Stimulated activated CD8-positive, alpha-beta memory T cell treated with anti-CD3 and anti-CD28 coated beads, Interleukin-2, amount 100 ng/mL, for 1 hour (primary cell): ENCODE measurements around the gene MAST4.

Experiments
- DNase-seq, 2 donors: peaks; one replicate each; pipeline ENCODE4 v3.0.0-alpha.2; 2020; ENCODE audit warnings: low read depth in 2 of 2

MAST4 gene

DNA sequence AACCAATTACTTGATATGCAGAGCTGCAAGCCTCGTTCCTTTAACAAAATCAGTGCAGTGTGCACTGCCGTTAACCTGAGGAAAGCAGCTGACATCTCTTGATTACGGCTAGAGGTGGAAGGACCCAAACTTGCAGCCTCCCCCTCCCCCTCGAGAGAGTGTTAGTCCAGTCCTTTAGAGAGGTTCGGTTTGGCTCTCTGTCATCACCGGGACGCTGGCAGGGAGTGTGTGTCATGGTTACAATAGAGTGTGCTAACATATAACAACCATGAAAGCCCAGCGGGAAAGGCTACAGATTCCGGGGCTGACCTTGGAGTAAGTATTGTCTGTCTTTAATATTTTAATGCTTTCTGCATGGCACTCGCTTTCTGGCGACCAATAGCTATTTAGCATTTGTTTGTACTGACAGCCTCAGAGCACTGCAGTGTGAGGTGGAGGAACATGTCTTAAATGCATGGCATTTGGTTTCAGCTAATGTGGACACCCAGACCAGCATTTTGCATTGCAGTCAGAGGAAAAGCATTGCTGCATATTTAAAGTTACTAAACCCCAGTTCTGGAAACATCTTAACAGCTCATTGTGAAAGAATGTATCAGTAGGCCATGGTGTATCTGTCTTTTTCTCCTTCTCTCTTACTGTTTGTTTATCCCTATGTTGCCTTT is 362.9 kb downstream of the MAST4 start:
- no peak for DNase-seq

DNA sequence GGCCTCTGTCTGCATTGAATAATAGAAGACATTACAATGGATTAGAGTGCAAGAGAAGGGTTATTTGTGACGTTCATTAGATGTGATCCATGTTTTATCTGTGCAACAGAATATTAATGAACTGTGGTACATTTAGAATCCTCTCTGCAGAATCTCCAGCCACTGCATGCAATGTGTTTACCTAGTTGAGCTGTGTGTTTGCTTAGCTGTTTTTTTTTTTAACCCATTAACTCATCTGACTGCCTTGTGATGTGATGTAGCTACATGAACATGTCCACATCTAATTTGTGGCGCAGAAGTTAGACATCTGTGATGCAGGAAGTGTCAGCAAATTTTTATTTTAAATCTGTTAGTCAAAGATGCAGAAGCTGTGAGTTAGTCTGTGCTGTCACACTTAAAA is 363.5 kb downstream of the MAST4 start:
- no peak for DNase-seq

- DNase-seq = no peak
Measured at GRCh38 chr5:66960369-66961137, 364.4 kb downstream of the MAST4 start.

- DNase-seq = no peak
Measured at GRCh38 chr5:66963559-66963971, 367.4 kb downstream of the MAST4 start.

DNA sequence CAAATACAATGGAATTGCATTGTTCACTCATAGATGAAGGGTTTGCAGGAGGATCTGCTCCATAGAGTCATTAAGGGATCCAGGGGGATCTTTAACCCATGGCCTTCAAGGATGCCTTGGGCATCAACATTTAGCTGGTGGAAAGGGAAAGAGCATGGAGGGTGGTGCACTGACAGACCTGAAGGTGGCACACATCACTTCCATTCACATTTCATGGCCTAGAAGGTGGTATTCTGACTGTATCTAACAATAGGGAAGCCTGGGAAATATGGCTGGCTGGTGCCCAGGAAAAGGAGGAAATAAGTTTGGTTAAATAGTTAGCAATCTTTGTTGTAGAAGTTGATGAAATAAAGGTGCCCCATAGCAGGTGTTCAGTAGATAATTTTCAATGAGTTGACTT is 370.2 kb downstream of the MAST4 start:
- no peak for DNase-seq

DNA sequence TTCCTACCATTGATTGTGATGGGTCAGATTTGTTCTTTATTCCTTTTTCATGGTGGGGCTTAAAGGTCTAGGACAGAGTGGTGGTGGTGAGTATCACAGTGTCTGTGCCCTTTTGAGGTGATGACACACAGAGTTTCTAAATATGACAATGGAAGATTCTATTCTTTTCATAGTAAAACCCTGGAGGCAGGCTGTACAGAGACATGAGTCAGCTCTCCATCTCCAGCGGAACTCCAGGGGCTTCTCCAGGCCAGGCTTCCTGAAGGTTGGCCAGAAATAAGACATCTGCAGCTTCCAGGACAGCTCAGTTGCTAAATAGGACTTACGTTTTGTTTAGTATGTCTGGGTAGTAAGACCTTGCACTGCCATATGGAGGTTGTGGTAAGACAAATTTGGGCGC is 370.9 kb downstream of the MAST4 start:
- DNase-seq = no peak

DNA sequence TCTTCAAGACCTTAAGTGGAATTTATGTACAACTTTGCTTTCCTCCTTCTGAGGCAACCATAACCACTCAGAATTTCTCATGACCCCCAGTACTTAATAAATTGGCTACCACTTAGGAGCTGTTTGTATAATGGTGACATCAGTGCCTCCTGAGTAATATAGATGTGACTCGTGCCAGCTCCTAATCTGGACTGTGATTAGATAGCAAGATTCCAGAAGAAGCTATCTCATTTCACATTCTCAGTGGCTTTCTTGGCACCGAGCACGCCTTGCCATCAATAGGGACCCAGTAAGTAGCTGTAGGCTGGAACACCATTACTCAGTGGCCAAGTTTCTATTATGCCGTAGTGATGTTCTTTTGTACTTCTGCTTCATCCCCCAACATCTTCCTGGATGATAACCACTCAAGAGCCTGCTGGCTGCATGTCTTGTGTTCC is 371.7 kb downstream of the MAST4 start:
- no peak for DNase-seq

DNA sequence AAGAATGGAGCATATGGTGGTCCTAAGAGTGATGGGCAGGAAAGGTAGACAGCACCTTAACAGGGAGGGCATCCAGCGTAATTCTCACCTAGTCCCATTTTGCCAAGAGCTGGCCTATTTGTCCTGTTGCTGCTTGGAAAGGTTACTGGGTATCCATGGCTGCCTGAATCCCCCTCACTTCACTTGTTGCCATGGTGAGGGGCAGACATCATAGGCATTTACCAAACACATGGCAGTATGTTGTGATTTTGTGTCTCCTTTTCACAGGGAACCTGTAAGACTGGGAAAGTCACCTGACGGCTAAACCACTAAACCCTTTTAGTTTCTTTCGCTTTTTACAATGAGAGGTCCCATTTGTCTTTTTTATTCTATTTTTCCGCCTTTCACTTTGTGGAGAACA is 373.3 kb downstream of the MAST4 start:
- DNase-seq = no peak

DNA sequence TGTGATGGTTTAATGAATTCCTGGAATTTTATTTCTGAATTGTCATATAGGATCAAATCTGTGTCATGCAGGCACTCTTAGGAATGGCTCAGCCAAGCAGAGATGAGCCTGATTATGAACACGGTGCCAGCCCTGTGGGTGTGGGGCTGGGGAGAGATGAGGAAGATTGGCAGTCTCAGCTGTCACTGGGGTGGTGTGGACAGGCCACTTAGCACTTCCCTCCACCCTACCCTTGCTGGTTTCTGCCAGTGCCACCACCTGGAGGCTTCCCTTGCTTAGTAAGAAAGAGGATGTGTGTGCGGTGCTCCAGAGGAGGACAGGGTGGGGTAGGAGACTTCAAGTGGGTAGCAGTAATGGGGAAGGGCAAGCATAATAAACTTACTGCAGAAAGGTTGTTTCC is 373.8 kb downstream of the MAST4 start:
- no peak for DNase-seq

GRCh38 chr5:66972004-66972403 is 375.8 kb downstream of the MAST4 start:
- DNase-seq = no peak

DNA sequence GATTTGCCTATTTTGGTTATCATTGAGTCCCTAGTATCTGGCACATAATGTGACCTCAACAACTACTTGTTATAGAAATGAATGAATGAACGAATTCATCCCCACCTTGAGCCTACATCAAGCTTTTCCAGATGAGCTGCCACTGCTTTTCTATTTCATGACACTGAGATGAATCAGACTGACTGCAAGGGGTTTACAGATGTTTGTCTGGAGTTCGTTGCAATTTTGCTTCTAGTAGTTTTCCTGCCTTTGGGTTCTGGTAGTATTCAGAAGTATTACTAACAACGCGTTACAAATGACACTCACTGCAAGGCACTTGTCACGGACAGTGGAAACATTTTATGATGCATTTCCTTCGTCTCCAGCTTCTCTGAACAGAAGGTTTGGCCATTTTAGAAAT is 378.1 kb downstream of the MAST4 start:
- no peak for DNase-seq

DNA sequence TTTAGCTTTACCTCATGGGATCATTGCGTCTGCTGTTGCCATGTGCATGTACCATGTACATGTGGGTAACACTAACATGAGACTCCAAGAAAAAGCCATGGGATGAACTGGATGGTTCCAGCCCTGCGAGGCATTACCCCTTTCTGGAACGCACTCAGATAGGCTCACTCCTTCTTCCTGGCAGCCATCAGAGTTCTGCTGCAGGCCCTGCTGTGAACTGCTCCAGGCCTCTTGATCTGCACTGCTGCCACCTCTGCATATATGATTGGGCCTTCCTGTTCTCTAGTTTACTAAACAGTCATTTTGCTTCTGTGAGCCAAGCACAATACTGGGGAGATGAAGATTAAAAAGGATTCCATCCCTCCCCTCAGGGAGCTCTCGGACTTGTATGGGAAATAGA is 379.9 kb downstream of the MAST4 start:
- DNase-seq = no peak

DNA sequence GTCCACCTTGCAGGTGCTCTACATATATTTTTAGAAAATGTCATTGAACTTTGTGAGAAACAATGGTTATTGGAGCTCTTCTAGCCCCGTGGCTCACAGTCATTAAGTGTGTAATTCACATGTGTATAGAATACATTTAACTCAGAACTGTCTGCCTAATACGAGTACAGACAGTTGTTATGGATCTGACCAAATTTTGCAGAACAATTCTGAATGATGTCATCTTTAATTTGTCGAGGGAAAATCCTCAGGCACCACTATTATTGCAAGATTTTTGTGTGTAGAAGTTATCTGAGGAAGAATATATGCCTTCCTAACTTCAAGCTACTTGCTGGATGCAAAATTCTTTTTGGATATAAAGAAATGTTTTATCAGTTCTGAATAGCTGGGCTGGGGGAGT is 383.5 kb downstream of the MAST4 start:
- no peak for DNase-seq

GRCh38 chr5:66981266-66982055 is 385.3 kb downstream of the MAST4 start:
- DNase-seq = no peak

GRCh38 chr5:66982056-66982387 is 385.8 kb downstream of the MAST4 start:
- DNase-seq = no peak

- no peak for DNase-seq
Measured at GRCh38 chr5:66982470-66982869, 386.3 kb downstream of the MAST4 start.

DNA sequence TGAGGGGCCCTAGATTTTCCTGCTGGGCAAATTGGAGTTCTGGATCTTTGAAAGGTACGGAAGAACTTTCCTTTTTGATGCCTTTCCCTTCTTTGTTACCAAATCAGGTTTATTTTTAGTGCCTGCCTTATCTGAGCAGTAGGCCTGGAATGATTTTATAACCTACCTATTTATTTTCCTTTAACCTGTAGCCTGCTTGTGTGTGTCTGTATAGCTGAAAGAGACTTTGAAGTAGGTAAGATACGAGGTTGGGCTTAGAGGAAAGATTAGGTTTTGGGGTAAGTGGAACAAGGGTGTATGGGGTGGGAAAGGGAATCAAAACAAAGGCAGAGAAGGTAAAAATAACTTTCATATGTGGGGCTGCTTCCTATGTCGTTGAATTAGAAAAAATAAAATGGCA is 389.2 kb downstream of the MAST4 start:
- DNase-seq = no peak

DNA sequence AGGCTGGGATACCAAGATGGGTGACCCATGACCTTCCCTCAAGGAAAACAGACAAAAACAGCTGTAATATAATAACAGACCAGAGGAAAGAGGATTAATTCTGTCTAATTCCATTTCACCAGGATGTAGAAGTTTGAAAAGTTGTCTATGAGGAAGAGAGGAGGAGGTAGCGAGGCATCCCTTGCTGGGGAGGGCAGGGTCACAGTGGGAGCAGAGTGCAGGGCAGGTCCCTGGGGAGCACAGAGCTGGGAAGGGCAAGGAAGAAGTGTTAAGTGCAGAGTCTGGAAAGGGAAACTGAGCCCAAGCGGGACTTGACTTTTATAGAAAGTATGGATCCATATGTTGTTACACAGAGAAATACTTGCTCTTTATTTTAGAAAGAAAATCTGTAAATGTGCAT is 389.8 kb downstream of the MAST4 start:
- DNase-seq = no peak

- no peak for DNase-seq
Measured at GRCh38 chr5:66986534-66986933, 390.3 kb downstream of the MAST4 start.

GRCh38 chr5:66987126-66987525 is 390.9 kb downstream of the MAST4 start:
- no peak for DNase-seq

GRCh38 chr5:66987540-66987939 is 391.3 kb downstream of the MAST4 start:
- DNase-seq = no peak

DNA sequence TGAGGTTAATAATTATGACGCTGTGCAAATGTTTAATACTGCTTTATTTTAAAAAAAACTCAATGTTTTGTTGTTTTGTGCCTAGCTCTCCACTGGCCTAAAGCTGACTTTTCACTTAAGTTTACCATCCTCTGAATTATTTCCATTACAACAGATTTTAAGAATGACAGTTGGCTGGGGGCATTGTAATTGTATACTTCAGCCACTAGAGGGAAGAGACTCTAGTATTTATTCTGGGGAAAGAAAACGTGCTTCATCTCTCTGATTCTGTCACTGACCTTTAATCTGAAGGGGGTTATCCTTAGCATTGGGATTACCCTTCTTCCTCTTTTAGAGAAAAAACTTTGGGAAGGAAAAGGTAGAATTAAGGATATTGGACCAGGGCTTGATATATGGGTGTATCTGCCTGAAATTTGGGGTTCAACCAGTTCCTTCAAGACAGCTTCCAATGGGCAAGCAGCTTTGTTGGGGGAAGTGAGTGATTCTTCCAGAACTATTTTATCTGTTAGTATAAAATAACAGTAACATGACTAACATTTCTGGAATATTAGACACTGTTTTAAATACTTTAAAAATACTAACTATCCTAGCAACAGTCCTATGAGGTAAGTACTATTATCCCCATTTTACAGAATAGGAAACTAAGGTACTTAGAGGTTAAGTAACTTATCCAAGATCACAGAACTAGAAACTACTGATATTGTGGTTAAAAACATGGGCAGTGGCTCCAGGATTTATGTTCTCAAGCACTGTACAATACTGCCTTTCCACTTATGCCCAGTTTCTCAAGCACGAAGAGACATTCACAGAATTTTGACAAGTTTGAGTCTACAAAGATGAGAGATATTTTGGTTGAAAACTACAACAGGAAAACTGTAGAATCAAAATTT is 392.0 kb downstream of the MAST4 start:
- DNase-seq = no peak
